ENCODE results near the gene WAC.

WAC gene

GRCh38 chr10:28669227-28670173 is 136.6 kb downstream of the WAC start:
- no peak for DNase-seq

Data from DMS153 (cell line).